HG03097 (cell line): Measurements from ENCODE around the gene NCAPD3.
"Not testable (repeated sequence)": the region's sequence is repeated elsewhere in the genome, so short reads cannot be mapped to it uniquely, and the experiment has no call there.

ENCODE experiments used
- ATAC-seq: cut with Tn5 transposase; IDR thresholded peaks from one replicate; pipeline ENCODE4 v1.9.1; 2021; ENCODE audit not compliant: unreplicated experiment, low FRiP score

The NCAPD3 gene

GRCh38 chr11:134226806-134227325 lies 3.1 kb upstream of the NCAPD3 start:
- ATAC-seq, result no peak

DNA sequence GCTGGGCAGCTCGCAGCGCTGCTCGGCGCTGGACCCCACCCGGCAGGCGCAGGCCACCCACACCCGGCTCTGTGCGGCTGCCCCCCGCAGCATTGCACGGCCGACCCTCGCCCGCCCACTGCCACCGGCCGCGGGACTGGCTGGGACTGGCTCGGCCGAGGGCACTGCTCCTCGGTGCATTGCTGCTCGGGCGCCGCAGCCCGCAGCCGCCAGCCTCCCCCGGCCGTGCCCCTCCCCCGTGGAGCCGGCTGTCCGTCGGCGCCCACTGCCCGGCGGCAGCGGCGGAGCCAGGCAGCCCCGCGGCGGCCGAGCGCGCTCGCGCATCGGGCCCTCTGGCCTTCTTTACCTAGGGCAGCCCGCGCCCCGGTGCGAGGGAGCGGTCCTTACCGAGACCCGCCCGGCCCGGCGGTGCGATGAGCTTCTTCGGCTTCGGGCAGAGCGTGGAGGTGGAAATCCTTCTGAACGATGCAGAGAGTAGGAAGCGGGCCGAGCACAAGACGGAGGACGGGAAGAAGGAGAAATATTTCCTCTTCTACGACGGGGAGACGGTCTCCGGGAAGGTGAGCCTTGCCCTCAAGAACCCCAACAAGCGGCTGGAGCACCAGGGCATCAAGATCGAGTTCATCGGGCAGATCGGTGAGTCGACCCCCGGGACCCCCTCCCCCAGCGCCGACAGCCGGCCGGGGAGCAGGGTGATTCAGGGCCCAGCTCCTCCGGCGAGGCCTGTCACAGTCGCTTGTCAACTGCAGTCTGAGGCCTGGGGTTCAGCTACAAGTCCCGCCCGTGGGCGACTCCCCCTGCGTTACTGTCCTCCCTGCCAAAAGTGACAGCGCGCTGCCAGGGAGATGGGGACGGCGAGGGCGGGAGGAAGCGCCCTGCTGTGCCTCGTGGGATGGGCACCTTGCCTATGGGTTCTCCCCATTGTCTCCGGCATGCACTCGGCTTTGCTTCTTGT lies 1.2 kb upstream of the NCAPD3 start:
- ATAC-seq, result no peak

GRCh38 chr11:134223121-134223520 lies 646 bp downstream of the NCAPD3 start:
- no peak for ATAC-seq

GRCh38 chr11:134216816-134217215 lies 7.0 kb downstream of the NCAPD3 start:
- ATAC-seq, result no peak

DNA sequence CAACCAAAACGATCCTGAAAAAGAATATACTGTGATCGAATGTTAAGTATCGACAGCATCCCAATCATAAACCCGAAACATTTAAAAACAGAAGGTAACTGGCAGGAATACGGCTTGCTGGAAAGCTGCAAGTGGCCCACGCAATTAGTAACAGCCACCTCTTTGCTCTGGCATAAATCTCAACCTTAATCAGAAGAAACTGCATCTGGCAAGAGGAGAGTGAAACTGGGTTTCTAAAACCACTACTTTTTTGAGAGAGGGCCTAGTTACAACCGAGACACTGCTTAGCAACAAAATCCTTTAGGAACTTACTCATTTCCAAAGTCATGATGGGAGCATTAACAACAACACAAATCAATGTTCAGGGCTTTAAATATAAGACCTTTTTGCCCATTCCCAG lies 7.9 kb downstream of the NCAPD3 start:
- no peak for ATAC-seq

DNA sequence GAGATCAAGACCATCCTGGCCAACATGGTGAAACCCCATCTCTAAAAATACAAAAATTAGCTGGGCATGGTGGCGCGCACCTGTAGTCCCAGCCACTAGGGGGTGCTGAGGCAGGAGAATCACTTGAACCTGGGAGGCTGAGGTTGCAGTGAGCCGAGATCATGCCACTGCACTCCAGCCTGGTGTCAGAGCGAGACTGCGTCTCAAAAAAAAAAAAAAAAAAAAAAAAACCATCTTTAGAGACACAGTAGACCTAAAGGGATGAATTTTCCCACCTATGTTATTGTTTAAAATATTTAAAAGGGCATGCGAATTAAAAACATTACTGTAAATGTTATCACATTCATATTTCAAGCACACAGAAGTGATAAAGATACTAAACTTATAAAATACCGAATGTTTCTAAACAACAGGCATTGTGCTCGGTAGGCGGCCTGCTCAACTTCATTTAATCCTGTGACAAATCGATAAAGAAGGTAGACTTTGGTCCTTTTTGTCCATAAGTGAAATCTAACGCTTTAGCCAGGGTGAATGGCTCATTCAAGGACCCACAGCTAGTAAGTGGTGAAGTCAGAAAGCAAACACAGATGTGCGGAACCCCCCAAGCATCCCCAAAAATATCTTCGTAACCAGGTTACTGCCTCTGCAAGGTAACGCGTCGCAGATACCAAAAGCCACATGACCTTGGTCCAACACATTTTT lies 16.1 kb downstream of the NCAPD3 start:
- ATAC-seq, result no peak

DNA sequence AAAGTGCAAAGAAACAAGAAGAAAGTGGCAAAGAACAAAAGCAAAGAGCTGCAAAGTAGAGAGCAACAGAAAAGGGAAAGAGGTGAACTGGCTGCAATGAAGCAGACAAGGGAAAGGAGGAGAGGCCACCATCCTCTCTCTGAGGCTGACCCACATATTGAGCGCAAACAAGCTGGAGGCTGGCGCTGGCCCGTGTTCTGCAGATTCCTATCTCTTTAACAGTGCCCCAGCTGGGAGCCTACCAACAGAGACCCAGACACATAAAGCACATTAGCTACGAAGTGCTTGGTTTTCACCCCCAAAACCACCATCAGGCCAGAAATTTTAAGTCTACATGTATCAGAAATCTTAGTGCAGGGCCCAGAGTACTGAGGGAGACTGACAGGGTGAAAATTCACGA lies 17.6 kb downstream of the NCAPD3 start:
- ATAC-seq, result no peak

DNA sequence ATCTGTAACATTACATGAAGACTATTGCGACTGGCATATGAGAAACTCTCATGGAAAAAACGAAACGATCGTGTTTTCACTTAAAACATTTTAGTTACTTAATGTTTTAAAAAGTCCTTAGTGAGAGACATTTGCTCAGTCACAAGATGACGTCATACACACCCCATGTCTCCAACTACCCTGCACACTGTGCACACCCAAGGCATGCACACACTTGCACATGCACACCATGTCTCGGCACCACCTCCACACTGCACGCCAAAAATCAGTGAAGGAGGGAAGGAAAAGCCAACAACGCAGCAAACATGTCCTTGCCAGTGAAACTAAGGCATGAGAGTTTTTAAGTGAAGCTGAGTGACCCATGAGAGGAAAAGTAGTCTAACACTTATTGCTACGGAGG lies 18.0 kb downstream of the NCAPD3 start:
- ATAC-seq, result no peak

GRCh38 chr11:134202661-134203060 lies 21.1 kb downstream of the NCAPD3 start:
- ATAC-seq, result no peak

DNA sequence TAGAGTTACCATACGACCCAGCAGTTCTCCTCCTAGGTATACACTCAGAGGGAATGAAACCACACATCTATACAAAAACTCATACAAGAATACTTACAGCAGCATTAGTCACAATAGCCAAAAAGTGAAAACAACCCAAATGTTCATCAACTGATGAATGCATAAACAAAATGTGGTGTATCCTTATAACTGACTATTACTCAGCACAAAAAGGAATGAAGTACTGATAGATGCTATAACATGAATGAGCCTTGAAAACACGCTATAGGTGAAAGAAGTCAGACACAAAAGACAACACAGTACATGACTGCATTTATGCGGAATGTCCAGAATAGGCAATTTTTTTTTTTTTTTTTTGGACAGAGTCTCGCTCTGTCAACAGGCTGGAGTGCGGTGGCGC lies 23.1 kb downstream of the NCAPD3 start:
- no peak for ATAC-seq

DNA sequence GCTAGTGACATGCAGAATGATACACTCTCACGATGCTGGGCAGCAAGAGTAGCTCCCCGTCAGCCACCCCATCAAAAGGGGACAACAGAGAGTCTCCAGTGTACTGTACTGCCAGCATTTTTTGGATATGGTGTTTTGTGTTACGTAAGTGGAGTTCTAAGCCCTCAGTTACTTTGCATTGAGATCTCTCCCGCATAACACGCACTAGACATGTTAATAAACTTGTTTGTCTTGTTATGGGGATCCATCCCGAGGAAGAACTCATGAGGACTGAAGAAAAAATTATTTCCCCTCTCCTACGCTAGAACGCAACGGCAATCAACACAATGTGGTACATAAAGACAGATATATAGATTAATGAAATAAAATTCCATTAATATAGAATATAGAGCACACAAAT lies 24.2 kb downstream of the NCAPD3 start:
- ATAC-seq, result no peak

- no peak for ATAC-seq
Observed at GRCh38 chr11:134196756-134197155, 27.0 kb downstream of the NCAPD3 start.

GRCh38 chr11:134188092-134188491 lies 35.7 kb downstream of the NCAPD3 start:
- ATAC-seq, result not testable (repeated sequence)

GRCh38 chr11:134181707-134182106 lies 42.1 kb downstream of the NCAPD3 start:
- no peak for ATAC-seq

DNA sequence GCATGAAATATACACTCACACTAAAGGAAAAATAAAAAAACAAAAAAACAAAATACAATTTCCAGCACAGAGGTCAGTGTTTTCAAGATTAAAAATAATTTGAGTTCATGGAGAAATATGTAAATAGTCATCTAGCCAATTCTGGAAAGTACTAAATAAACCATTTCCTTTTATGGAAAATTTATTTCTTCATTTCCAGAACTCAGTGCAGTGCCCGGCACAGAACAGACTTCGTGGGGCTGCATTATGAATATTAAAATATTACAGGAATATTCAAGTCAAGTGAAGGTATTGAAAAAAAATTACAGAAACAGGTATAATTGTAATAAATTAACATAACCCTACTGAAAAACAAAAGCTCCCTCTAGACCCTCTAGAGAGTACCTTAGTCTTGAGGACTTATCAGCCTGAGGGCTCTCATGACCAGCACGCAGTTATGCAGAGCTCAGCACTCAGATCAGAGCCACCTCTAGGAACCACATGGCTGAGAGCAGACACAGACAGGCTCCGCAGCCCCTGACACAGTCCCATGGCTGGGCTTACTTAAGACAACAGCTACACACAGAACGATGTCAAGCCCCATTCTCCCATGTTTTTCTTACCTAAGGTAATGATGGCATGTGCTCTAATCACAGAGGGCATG lies 45.6 kb downstream of the NCAPD3 start:
- ATAC-seq, result no peak

DNA sequence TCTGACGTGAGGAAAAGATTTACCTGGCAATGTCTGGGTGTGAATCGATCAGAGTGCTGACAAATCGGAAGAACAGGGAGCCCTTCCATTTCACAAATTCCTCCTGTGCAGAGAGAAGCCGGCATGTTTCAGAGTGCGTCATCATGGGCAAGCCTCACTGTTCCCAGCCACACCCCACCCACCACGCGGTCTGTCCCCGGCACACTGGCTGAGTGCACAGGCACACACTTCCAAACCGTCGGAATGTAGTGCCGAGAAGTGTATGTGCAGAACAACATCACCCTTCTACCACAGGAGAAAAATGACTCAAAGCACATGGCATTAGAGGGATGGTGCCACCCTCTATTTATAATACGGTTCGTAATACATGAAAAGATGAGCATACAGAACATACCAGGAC lies 47.5 kb downstream of the NCAPD3 start:
- ATAC-seq, result no peak

DNA sequence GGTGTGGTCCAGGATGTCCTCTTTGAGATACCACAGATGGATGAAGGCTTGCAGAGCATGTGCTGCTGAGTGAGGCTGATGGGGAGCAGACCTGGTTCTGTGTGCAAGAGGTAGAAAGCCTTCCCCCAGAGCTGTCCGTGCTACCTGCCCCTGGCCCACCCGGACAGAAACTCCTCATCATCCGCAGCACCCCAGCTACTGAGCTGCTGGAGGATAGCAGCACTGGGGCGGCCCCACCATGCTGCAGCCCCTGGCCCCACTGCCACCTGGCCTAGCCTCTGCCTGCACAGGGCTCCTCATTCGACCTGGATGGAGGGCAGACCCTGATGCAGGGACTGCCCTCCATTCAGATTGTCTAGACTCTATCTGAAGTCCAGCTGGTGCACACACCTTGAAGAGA lies 50.5 kb downstream of the NCAPD3 start:
- ATAC-seq, result no peak

DNA sequence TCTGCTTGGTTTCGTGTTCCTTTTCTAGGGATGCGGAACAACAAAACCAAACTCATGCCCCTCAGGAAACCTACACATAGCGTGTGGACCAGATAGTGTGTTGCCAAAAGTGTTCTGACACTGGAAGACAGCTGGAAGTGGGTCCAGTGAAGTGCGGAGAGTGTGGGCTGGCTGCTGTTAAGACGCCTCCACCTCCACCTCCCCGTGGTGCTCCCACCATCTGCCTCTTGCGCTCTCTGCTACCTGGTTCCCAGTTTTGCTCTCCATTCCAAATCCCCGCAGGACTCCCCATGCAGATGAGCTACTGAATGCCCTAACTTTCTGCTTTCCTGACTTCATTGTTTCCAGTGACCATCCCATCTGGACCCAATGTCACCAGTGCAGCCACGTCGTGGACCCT lies 51.8 kb downstream of the NCAPD3 start:
- no peak for ATAC-seq

- no peak for ATAC-seq
Observed at GRCh38 chr11:134170919-134171281, 52.9 kb downstream of the NCAPD3 start.

- no peak for ATAC-seq
Observed at GRCh38 chr11:134170177-134170918, 53.4 kb downstream of the NCAPD3 start.
